ENCODE data around the gene LMNB1. TPM values are rescaled to one million over a fixed set of nuclear protein-coding genes. Genes with fewer than 3 reads are reported as not detected.
"Not testable (repeated sequence)": the region's sequence is repeated elsewhere in the genome, so short reads cannot be mapped to it uniquely, and the experiment has no call there.

LMNB1 gene
- polyA plus RNA-seq, 1 experiment: 12.0 TPM

DNA sequence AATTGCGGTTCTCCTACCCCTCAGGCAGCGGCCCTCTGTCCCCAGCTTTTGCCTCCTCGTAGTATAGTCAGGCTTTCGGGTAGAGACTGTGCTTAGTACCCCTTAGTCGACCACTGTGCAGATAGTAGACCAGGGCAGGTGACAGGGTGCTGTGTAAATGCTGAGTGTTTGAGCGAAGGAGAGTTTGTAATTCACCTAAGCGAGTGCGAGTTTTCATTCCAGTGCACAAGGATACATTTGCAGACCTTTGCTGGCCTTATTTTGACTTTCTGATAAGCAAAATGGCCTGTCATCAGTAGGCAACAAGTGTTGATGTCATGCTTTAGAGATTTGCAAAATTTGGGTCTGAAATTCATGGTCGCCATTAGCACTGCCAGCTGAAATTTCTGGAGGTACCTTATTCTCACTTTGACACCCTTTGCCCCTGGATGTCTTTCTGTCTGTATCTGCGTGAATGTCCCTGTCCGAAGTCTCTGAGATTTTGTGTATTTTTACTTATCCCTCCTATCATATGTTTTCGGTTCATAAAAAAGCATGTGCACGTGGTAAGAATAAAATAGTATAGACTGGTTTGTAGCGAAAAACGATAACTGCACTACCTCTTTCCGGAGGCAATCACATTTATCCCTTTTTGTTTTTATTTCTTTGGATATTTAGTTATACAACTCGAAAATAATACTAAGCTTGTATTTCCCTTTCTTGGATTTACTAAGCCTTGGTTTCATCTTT lies 1.9 kb downstream of the LMNB1 start:
- ChIA-PET POLR2A (interaction anchor here (0.7 to 1.1 kb wide), 3 partner anchors 16 to 185 kb away, joined by 3 to 6 read pairs (median 3); no protein-coding TSS in a partner anchor), CTCF (interaction anchor here (0.9 to 8.2 kb wide), 12 partner anchors 10 to 184 kb away, joined by 3 to 153 read pairs (median 6); partner anchors contain the start of gene ALDH7A1)
- TF ChIP-seq, protein P1, sequence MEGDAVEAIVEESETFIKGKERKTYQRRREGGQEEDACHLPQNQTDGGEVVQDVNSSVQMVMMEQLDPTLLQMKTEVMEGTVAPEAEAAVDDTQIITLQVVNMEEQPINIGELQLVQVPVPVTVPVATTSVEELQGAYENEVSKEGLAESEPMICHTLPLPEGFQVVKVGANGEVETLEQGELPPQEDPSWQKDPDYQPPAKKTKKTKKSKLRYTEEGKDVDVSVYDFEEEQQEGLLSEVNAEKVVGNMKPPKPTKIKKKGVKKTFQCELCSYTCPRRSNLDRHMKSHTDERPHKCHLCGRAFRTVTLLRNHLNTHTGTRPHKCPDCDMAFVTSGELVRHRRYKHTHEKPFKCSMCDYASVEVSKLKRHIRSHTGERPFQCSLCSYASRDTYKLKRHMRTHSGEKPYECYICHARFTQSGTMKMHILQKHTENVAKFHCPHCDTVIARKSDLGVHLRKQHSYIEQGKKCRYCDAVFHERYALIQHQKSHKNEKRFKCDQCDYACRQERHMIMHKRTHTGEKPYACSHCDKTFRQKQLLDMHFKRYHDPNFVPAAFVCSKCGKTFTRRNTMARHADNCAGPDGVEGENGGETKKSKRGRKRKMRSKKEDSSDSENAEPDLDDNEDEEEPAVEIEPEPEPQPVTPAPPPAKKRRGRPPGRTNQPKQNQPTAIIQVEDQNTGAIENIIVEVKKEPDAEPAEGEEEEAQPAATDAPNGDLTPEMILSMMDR (IDR thresholded peaks at IDR 0.05; ENCODE audit: insufficient read depth, low read depth, low read length): no peak
- Histone ChIP-seq H3K27me3 (ENCODE audit: control insufficient read depth, insufficient read depth, low read length) (no peaks in the 10 kb centered on the region), H3K4me3 (ENCODE audit: low read depth, low read length) (peak overlapping the region; percentile 97), H3K36me3 (ENCODE audit: control insufficient read depth, insufficient read depth, low read length) (no peaks in the 10 kb centered on the region)
- no peak for DNase-seq (ENCODE audit: low read depth)

DNA sequence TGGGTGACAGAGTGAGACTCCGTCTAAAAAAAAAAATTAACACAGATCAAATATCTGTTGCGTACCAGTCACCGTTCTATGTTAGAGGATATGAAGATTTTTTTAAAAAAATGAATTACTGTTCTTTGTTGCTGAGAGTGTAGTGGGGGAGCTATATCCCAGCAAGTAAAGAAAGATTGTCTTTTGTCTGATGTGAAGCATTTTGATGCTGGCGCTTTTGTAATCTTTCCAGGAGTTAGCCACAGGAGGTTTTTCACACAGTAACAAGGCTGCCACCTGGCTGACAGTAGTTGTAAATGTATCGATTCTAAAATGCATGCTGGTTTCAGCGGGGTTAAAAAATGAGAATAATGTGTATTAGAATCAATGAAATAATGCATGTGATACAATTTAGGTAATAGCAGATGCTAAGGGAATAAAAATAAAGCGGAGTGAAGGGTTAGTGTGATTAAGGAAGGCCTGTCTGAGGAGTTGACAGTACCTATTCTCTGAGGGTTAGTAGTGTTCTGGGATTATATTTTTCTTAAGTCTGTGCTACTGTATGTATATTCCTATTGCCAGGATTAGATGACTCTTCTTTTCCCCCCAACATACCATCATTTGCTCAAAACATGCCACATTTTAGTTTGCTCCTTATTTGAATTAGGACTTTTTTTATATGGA lies 3.4 kb downstream of the LMNB1 start:
- POLR2A ChIA-PET: interaction anchor here (0.7 kb wide), 1 partner anchor 32 kb away, joined by 4 read pairs; no protein-coding TSS in a partner anchor
- CTCF ChIA-PET: interaction anchor here (0.6 to 8.2 kb wide), 21 partner anchors 9 to 430 kb away, joined by 3 to 153 read pairs (median 3); partner anchors contain the start of gene PHAX
- DNase-seq (ENCODE audit: low read depth): no peak
- TF ChIP-seq, protein P1 (IDR thresholded peaks at IDR 0.05; ENCODE audit: insufficient read depth, low read depth, low read length): peak; percentile 72
- Histone ChIP-seq H3K27me3 (ENCODE audit: control insufficient read depth, insufficient read depth, low read length) (no peaks in the 10 kb centered on the region), H3K36me3 (ENCODE audit: control insufficient read depth, insufficient read depth, low read length) (no peaks in the 10 kb centered on the region), H3K4me3 (ENCODE audit: low read depth, low read length) (no peak overlapping the region)

DNA sequence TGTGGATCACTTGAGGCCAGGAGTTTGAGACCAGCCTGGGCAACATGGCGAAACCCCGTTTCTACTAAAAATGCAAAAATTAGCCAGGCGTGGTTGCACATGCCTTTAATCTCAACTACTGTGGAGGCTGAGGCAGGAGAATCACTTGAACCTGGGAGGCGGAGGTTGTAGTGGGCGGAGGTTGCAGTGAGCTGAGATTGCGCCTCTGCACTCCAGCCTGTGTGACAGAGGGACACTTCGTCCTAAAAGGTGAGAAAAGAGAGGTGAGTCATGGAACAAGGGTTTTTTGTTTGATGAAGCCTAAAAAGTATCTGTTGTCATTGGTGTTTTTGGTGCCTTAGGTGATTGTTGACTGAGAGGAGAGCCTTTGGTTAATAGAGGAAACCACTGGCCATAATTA lies 11.5 kb downstream of the LMNB1 start:
- H3K27me3 ChIP-seq (ENCODE audit: control insufficient read depth, insufficient read depth, low read length); H3K4me3 ChIP-seq (ENCODE audit: low read depth, low read length); DNase-seq (ENCODE audit: low read depth); H3K36me3 ChIP-seq (ENCODE audit: control insufficient read depth, insufficient read depth, low read length); POLR2A ChIA-PET; CTCF ChIA-PET: not testable (repeated sequence)

DNA sequence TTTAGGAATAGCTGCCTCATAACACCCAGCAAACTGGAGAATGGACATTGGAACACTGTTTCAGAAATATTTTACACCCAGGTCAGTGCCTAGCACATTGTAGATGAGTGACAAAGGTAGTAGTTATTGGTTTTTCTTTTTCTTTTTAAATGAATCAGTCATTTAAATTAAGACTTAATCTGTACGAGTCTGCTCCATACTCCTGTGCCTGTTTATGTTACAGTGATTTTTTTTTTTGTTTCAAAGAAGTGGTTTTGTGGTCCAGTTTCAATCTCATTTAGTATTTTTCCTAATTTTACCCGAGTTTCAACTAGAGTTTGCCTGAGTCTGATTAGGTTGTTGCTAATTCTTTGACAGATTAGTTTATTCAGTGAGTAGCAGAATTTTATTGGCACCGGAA lies 16.2 kb downstream of the LMNB1 start:
- Histone ChIP-seq H3K4me3 (ENCODE audit: low read depth, low read length) (no peak overlapping the region), H3K36me3 (ENCODE audit: control insufficient read depth, insufficient read depth, low read length) (no peaks in the 10 kb centered on the region), H3K27me3 (ENCODE audit: control insufficient read depth, insufficient read depth, low read length) (no peaks in the 10 kb centered on the region)
- TF ChIP-seq, protein P1 (IDR thresholded peaks at IDR 0.05; ENCODE audit: insufficient read depth, low read depth, low read length): no peak
- DNase-seq (ENCODE audit: low read depth): no peak
- ChIA-PET POLR2A (no interaction called here), CTCF (interaction anchor here (0.6 to 2.6 kb wide), 5 partner anchors 9 to 137 kb away, joined by 3 to 13 read pairs (median 6); no protein-coding TSS in a partner anchor)

DNA sequence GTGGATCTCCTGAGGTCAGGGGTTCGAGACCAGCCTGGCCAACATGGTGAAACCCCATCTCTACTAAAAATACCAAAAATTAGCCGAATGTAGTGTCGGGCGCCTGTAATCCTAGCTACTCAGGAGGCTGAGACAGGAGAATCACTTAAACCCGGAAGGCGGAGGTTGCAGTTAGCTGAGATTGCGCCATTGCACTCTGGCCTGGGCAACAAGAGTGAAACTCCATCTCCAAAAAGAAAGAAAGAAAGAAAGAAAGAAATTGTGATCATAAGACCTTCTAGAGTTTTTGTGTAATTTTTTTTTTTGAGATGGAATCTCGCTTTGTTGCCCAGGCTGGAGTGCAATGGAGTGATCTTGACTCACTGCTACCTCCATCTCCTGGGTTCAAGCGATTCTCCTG lies 16.7 kb downstream of the LMNB1 start:
- H3K36me3 ChIP-seq (ENCODE audit: control insufficient read depth, insufficient read depth, low read length); H3K27me3 ChIP-seq (ENCODE audit: control insufficient read depth, insufficient read depth, low read length); H3K4me3 ChIP-seq (ENCODE audit: low read depth, low read length); DNase-seq (ENCODE audit: low read depth): not testable (repeated sequence)
- CTCF ChIA-PET: interaction anchor here (0.6 to 2.6 kb wide), 5 partner anchors 12 to 118 kb away, joined by 3 to 14 read pairs (median 6); no protein-coding TSS in a partner anchor
- POLR2A ChIA-PET: interaction anchor here (0.6 kb wide), 1 partner anchor 21 kb away, joined by 7 read pairs; no protein-coding TSS in a partner anchor
